Measurements from ENCODE around the gene SLC26A11.

Gene SLC26A11

DNA sequence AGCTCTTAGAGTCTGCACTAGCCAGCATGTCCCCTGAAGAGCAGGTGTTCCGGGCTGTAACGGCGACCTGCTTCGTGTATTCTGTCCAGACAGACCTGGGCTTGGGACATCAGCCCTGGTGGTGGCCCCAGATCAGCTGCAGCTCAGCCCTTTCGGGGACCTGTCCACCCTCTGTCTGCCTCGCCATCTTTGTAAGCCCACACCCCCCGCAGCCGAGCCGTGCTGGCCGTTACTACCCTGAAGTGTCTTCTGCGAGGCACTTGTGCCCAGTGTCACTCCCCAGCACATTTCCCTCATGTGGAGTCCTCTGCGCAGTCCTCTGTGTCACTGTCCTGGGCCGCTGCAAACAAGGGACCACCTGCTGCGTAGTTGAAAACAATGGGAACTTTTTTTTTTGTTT is 40.0 kb upstream of the SLC26A11 start:
- no peak for DNase-seq (ENCODE audit: low read depth)
- TF ChIP-seq CTCF (IDR thresholded peaks at IDR 0.05; ENCODE audit: low read depth, low read length, missing control alignments): no peak
- in situ Hi-C loops (cut with HindIII; ENCODE audit: low sequenced_read_pairs): no loop called here
- H3K4me3 ChIP-seq (ENCODE audit: low read depth, low read length): no peak overlapping the region

GRCh38 chr17:80181431-80181830 is 38.8 kb upstream of the SLC26A11 start:
- H3K4me3 ChIP-seq (ENCODE audit: low read depth, low read length): no peak overlapping the region
- no peak for DNase-seq (ENCODE audit: low read depth)
- in situ Hi-C loops (cut with HindIII; ENCODE audit: low sequenced_read_pairs): no loop called here
- TF ChIP-seq CTCF (IDR thresholded peaks at IDR 0.05; ENCODE audit: low read depth, low read length, missing control alignments): no peak

DNA sequence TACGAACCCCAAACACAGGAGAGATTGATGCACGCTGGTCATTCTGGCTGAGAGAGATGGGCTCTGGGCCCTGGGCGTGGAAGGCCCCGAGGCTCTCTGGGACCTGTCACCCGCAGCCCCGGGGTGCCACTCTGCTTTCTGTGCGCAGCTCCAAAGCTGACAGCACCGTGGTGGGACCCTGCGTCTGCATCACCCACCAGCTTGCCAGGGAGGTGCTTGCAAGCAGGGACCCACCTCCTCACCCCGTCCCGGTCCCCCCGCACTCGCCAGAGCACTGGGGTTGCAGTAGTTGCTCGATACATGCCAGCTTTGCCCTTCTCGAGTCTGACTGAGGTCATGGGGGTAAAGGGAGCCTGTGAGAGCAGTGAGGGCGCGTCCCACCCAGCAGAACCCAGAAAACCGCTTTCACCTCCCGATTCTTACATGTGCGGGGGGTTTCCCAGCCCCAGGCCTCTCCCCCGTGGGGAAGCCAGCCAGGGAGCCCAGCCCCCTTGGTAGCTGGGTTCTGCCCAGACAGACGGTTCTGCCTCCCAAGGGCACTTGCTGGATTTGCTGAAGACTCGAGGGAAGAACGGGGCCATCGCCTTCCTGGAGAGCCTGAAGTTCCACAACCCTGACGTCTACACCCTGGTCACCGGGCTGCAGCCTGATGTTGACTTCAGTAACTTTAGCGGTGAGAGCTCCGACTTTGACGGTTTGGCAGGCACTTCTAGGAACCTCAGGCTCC is 37.9 kb upstream of the SLC26A11 start:
- in situ Hi-C loops (cut with HindIII; ENCODE audit: low sequenced_read_pairs): no loop called here
- no peak for DNase-seq (ENCODE audit: low read depth)
- TF ChIP-seq CTCF (IDR thresholded peaks at IDR 0.05; ENCODE audit: low read depth, low read length, missing control alignments): no peak

GRCh38 chr17:80182845-80183223 is 37.4 kb upstream of the SLC26A11 start:
- DNase-seq (ENCODE audit: low read depth): no peak
- no peak overlapping the region for H3K4me3 ChIP-seq (ENCODE audit: low read depth, low read length)
- in situ Hi-C loops (cut with HindIII; ENCODE audit: low sequenced_read_pairs): no loop called here
- TF ChIP-seq CTCF (IDR thresholded peaks at IDR 0.05; ENCODE audit: low read depth, low read length, missing control alignments): no peak

More for the DNA sequence above, 37.9 kb upstream of the SLC26A11 start:
- H3K4me3 ChIP-seq (ENCODE audit: low read depth, low read length): no peak overlapping the region

- DNase-seq (ENCODE audit: low read depth): no peak
- in situ Hi-C loops (cut with HindIII; ENCODE audit: low sequenced_read_pairs): no loop called here
- H3K4me3 ChIP-seq (ENCODE audit: low read depth, low read length): no peak overlapping the region
- no peak for TF ChIP-seq CTCF (IDR thresholded peaks at IDR 0.05; ENCODE audit: low read depth, low read length, missing control alignments)
Measured at GRCh38 chr17:80183581-80184422, 36.4 kb upstream of the SLC26A11 start.

DNA sequence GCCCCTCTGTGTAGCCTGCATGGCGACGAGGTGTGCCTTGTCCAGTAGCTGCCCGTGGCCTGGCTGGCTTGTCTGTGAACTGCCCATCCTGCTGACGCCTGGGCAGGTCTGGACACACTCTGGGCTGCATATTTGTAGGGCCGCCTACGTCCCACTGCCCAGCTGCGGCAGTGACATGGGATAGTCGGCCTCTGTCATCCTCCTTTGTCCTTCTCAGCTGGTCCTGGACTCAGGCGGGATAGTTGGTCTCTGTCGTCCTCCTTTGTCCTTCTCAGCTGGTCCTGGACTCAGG is 35.9 kb upstream of the SLC26A11 start:
- in situ Hi-C loops (cut with HindIII; ENCODE audit: low sequenced_read_pairs): no loop called here
- TF ChIP-seq CTCF (IDR thresholded peaks at IDR 0.05; ENCODE audit: low read depth, low read length, missing control alignments): no peak
- no peak for DNase-seq (ENCODE audit: low read depth)
- no peak overlapping the region for H3K4me3 ChIP-seq (ENCODE audit: low read depth, low read length)
